ENCODE data around the gene ENPP3. TPM values are rescaled to one million over a fixed set of nuclear protein-coding genes. Genes with fewer than 3 reads are reported as not detected.

Gene ENPP3
- polyA plus RNA-seq, 1 donor from 2014 or later, result 0.50 TPM

DNA sequence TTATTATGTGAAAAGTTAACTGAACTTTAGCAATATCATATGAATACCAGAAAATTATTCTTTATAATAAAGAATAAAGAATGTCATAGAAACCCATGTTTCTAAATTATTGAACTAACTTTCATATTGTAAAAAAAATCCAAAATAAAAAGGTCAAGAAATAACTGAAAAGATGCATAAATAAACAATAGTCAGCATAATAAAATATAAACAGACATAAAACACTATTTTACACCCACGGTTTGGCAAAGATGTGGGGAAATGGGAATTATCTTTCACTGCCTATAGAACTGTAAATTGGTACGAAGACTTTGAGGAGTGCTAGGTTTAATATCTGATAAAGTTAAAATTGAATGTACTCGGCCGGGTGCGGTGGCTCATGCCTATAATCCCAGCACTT is 108.4 kb downstream of the ENPP3 start:
- Histone ChIP-seq H3F3A (ENCODE audit: insufficient read depth, low read length, poor library complexity, severe bottlenecking) (no peaks in the 10 kb centered on the region), H3K9ac (ENCODE audit: low read length) (no peak overlapping the region), H3K27ac (ENCODE audit: low read length) (no peak overlapping the region), H3K4me2 (ENCODE audit: low read length) (no peak overlapping the region), H3K27me3 (ENCODE audit: insufficient read depth, low read depth, low read length) (no peaks in the 10 kb centered on the region), H4K20me1 (ENCODE audit: insufficient read depth) (no peaks in the 10 kb centered on the region), H3K79me2 (replicated peaks; ENCODE audit: insufficient read depth, low read length) (no peaks in the 10 kb centered on the region), H3K4me3 (ENCODE audit: low read length) (no peak overlapping the region), H3K36me3 (ENCODE audit: insufficient read depth, low read length) (no peaks in the 10 kb centered on the region), H3K9me2 (ENCODE audit: insufficient read depth, low read length) (no peaks in the 10 kb centered on the region), H3K9me3 (ENCODE audit: low read length) (no peaks in the 10 kb centered on the region), H2AFZ (ENCODE audit: low read depth, low read length) (no peak overlapping the region)
- TF ChIP-seq SMC3 (conservative IDR thresholded peaks at IDR 0.05; ENCODE audit: poor library complexity) (no peak), MXI1 (conservative IDR thresholded peaks at IDR 0.05; ENCODE audit: poor library complexity, severe bottlenecking) (no peak), EP300 (conservative IDR thresholded peaks at IDR 0.05; ENCODE audit: poor library complexity, severe bottlenecking) (no peak), POLR2AphosphoS5 (IDR thresholded peaks at IDR 0.05) (no peak), TAF1 (IDR thresholded peaks at IDR 0.05; ENCODE audit: low read depth) (no peak), RAD21 (conservative IDR thresholded peaks at IDR 0.05) (no peak), EZH2 (IDR thresholded peaks at IDR 0.05; ENCODE audit: borderline replicate concordance, insufficient read depth, low read length, poor library complexity, severe bottlenecking) (no peak)
- TF ChIP-seq, protein P1, sequence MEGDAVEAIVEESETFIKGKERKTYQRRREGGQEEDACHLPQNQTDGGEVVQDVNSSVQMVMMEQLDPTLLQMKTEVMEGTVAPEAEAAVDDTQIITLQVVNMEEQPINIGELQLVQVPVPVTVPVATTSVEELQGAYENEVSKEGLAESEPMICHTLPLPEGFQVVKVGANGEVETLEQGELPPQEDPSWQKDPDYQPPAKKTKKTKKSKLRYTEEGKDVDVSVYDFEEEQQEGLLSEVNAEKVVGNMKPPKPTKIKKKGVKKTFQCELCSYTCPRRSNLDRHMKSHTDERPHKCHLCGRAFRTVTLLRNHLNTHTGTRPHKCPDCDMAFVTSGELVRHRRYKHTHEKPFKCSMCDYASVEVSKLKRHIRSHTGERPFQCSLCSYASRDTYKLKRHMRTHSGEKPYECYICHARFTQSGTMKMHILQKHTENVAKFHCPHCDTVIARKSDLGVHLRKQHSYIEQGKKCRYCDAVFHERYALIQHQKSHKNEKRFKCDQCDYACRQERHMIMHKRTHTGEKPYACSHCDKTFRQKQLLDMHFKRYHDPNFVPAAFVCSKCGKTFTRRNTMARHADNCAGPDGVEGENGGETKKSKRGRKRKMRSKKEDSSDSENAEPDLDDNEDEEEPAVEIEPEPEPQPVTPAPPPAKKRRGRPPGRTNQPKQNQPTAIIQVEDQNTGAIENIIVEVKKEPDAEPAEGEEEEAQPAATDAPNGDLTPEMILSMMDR (IDR thresholded peaks at IDR 0.05; ENCODE audit: poor library complexity, severe bottlenecking), result no peak
- TF ChIP-seq, protein P2, sequence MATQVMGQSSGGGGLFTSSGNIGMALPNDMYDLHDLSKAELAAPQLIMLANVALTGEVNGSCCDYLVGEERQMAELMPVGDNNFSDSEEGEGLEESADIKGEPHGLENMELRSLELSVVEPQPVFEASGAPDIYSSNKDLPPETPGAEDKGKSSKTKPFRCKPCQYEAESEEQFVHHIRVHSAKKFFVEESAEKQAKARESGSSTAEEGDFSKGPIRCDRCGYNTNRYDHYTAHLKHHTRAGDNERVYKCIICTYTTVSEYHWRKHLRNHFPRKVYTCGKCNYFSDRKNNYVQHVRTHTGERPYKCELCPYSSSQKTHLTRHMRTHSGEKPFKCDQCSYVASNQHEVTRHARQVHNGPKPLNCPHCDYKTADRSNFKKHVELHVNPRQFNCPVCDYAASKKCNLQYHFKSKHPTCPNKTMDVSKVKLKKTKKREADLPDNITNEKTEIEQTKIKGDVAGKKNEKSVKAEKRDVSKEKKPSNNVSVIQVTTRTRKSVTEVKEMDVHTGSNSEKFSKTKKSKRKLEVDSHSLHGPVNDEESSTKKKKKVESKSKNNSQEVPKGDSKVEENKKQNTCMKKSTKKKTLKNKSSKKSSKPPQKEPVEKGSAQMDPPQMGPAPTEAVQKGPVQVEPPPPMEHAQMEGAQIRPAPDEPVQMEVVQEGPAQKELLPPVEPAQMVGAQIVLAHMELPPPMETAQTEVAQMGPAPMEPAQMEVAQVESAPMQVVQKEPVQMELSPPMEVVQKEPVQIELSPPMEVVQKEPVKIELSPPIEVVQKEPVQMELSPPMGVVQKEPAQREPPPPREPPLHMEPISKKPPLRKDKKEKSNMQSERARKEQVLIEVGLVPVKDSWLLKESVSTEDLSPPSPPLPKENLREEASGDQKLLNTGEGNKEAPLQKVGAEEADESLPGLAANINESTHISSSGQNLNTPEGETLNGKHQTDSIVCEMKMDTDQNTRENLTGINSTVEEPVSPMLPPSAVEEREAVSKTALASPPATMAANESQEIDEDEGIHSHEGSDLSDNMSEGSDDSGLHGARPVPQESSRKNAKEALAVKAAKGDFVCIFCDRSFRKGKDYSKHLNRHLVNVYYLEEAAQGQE (IDR thresholded peaks at IDR 0.05; ENCODE audit: borderline replicate concordance), result no peak

DNA sequence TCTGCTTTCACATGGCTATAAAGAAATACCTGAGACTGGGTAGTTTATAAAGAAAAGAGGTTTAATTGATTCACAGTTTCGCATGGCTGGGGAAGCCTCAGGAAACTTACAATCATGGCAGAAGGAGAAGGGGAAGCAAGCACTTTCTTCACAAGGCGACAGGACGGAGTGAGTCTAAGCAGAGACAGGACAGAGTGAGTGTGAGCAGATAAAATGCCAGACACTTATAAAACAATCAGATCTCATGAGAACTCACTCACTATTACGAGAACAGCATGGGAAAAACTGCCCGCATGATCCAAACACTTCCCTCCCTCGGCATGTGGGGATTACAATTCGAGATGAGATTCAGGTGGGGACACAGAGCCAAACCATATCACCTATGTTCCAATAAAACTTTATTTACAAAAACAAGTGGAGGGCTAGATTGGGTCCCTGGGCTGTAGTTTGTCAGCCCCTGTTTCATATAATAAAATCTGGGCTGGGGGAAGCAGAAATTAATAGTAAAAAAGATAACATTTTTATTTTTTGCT is 110.8 kb downstream of the ENPP3 start:
- Histone ChIP-seq H3K4me2 (ENCODE audit: low read length) (no peak overlapping the region), H4K20me1 (ENCODE audit: insufficient read depth) (no peaks in the 10 kb centered on the region), H3K9me3 (ENCODE audit: low read length) (no peaks in the 10 kb centered on the region), H3K27me3 (ENCODE audit: insufficient read depth, low read depth, low read length) (no peaks in the 10 kb centered on the region), H3K27ac (ENCODE audit: low read length) (no peak overlapping the region), H3K9ac (ENCODE audit: low read length) (no peak overlapping the region), H3K79me2 (replicated peaks; ENCODE audit: insufficient read depth, low read length) (no peaks in the 10 kb centered on the region), H3K36me3 (ENCODE audit: insufficient read depth, low read length) (no peaks in the 10 kb centered on the region), H2AFZ (ENCODE audit: low read depth, low read length) (no peak overlapping the region), H3K4me3 (ENCODE audit: low read length) (no peak overlapping the region), H3F3A (ENCODE audit: insufficient read depth, low read length, poor library complexity, severe bottlenecking) (no peaks in the 10 kb centered on the region), H3K9me2 (ENCODE audit: insufficient read depth, low read length) (no peaks in the 10 kb centered on the region)
- TF ChIP-seq, protein P2 (IDR thresholded peaks at IDR 0.05; ENCODE audit: borderline replicate concordance), result no peak
- TF ChIP-seq EP300 (conservative IDR thresholded peaks at IDR 0.05; ENCODE audit: poor library complexity, severe bottlenecking) (no peak), TAF1 (IDR thresholded peaks at IDR 0.05; ENCODE audit: low read depth) (no peak), SMC3 (conservative IDR thresholded peaks at IDR 0.05; ENCODE audit: poor library complexity) (no peak), RAD21 (conservative IDR thresholded peaks at IDR 0.05) (no peak), POLR2AphosphoS5 (IDR thresholded peaks at IDR 0.05) (no peak), EZH2 (IDR thresholded peaks at IDR 0.05; ENCODE audit: borderline replicate concordance, insufficient read depth, low read length, poor library complexity, severe bottlenecking) (no peak), MXI1 (conservative IDR thresholded peaks at IDR 0.05; ENCODE audit: poor library complexity, severe bottlenecking) (no peak)
- TF ChIP-seq, protein P1 (IDR thresholded peaks at IDR 0.05; ENCODE audit: poor library complexity, severe bottlenecking), result no peak
